Testis (tissue), 3 donors: Measurements from ENCODE around the gene SMPDL3A. TPM values are rescaled to one million over a fixed set of nuclear protein-coding genes. Genes with fewer than 3 reads are reported as not detected.

Source experiments
- DNase-seq: peaks from one replicate; pipeline ENCODE4 v3.0.0-alpha.2; 2019
- H3K27ac ChIP-seq, 2 donors: fragments of 200-600 bp; sonication (generic); one replicate each; pipeline ENCODE4 v1.5.1; 2019
- H3K27me3 ChIP-seq: fragments of 200-600 bp; sonication (generic); one replicate; pipeline ENCODE4 v1.5.1; 2019
- H3K36me3 ChIP-seq: fragments of 200-600 bp; sonication (generic); one replicate; pipeline ENCODE4 v1.5.1; 2017; ENCODE audit warnings: low read depth; ENCODE audit errors: missing control alignments
- H3K4me1 ChIP-seq: fragments of 200-600 bp; sonication (generic); one replicate; pipeline ENCODE4 v1.5.1; 2019
- H3K4me3 ChIP-seq, 2 donors: fragments of 200-600 bp; sonication (generic); one replicate each; pipeline ENCODE4 v1.5.1; 2017 to 2019
- H3K9me3 ChIP-seq: fragments of 200-600 bp; sonication (generic); one replicate; pipeline ENCODE4 v1.5.1; 2017
- POLR2A ChIP-seq: fragments of 450-650 bp; IDR thresholded peaks from one replicate; pipeline ENCODE4 v1.6.1; 2017; ENCODE audit warnings: antibody characterized with exemption, mild to moderate bottlenecking, moderate library complexity
- WGBS, 2 donors: methylation state at CpG; one replicate each; pipeline ENCODE4 v1.1.5; 2018; 5-methylcytosine and 5-hydroxymethylcytosine counted together
- intact Hi-C: fragments of 100-400 bp; cut with DNase I; formaldehyde crosslinking; loops from one replicate; pipeline ENCODE4 v1.15.1; 2023; ENCODE audit warnings: low total_unique reads
- polyA plus RNA-seq: library from polyadenylated mRNA; stranded (reverse); fragments of 350-450 nt; fragmentation: Illumina TruSeq; extraction: RNeasy Lipid Tissue Mini Kit (QIAGEN cat#74804); gene quantifications from one replicate; pipeline ENCODE4 v1.2.3, GENCODE V29; 2014; ENCODE audit warnings: low read depth, low replicate concordance; ENCODE audit not compliant: insufficient read depth
- total RNA-seq, 2 donors: library from RNA; depleted of rRNA; stranded (reverse); fragments of >200 nt; gene quantifications; one replicate each; pipeline ENCODE4 v1.2.3, GENCODE V29; 2016
- TF ChIP-seq, protein P1 (sequence below), 3 experiments: fragments of 450-650 bp in 2 of 3; fragments of 200-600 bp in 1 of 3; sonication (generic) in 1 of 3; IDR thresholded peaks; one replicate each; pipeline ENCODE4 v1.5.1; 2016 to 2019; ENCODE audit warnings: antibody characterized with exemption in 3 of 3, mild to moderate bottlenecking in 2 of 3, moderate library complexity in 1 of 3

The SMPDL3A gene
- total and polyA plus RNA-seq, 3 donors from 2014 or later, result 3.6 to 3.9 (median 3.9) TPM

DNA sequence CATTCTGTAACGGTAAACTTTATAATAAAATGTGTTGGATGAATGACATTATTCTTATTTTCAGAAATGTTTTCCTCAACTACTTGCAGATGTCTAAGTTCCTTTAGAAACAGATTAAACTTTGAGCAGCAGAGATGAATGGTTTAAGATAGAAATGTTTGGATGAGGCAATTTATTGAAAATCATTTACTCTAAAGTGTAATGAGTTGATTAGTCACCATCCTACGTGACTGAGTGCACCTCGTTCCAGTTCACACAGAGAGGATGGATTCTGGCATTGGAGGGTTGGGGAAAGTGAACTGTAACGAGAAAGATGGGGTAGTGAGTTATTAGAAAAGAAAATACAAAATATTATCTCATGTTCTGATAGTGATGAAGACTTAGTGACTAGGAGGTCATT, 28.7 kb downstream of the SMPDL3A start:
- TF ChIP-seq, protein P1, sequence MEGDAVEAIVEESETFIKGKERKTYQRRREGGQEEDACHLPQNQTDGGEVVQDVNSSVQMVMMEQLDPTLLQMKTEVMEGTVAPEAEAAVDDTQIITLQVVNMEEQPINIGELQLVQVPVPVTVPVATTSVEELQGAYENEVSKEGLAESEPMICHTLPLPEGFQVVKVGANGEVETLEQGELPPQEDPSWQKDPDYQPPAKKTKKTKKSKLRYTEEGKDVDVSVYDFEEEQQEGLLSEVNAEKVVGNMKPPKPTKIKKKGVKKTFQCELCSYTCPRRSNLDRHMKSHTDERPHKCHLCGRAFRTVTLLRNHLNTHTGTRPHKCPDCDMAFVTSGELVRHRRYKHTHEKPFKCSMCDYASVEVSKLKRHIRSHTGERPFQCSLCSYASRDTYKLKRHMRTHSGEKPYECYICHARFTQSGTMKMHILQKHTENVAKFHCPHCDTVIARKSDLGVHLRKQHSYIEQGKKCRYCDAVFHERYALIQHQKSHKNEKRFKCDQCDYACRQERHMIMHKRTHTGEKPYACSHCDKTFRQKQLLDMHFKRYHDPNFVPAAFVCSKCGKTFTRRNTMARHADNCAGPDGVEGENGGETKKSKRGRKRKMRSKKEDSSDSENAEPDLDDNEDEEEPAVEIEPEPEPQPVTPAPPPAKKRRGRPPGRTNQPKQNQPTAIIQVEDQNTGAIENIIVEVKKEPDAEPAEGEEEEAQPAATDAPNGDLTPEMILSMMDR (IDR thresholded peaks at IDR 0.05), result no peak
- TF ChIP-seq POLR2A, result no peak
- DNase-seq, result no peak
- Histone ChIP-seq H3K36me3 (no peaks in the 10 kb centered on the region), H3K9me3 (no peaks in the 10 kb centered on the region), H3K4me3 (no peak overlapping the region), H3K4me1 (no peaks in the 10 kb centered on the region), H3K27ac (no peak overlapping the region), H3K27me3 (no peaks in the 10 kb centered on the region)
- intact Hi-C loops, result no loop called here
- WGBS, 2 donors, result 62 to 78% methylated on average over 4 of the region's 4 CpGs

DNA sequence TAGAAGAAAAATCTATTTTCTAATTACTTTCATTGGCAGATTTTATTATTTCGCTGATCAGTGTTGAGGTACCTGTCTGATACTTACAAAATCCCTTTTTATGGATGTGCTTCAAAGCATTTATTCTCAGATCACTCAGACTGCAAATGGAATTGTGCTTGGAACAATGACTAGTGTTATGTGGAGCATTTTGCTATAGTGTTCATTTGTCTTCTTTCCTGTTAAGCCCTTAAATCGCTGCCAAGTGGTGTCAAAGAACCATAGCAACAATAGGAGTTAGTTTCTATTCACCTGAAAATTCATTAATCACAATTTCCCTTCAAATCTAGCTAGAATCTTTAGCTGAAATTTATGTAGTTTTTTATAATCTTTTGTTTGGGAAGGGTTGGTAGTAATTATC, 29.8 kb downstream of the SMPDL3A start:
- Histone ChIP-seq H3K4me1 (no peaks in the 10 kb centered on the region), H3K27me3 (no peaks in the 10 kb centered on the region), H3K4me3 (no peak overlapping the region), H3K9me3 (no peaks in the 10 kb centered on the region), H3K36me3 (no peaks in the 10 kb centered on the region), H3K27ac (no peak overlapping the region)
- no peak for TF ChIP-seq POLR2A
- TF ChIP-seq, protein P1 (IDR thresholded peaks at IDR 0.05), result no peak
- intact Hi-C loops, result no loop called here
- 76 to 87% methylated on average over 2 of the region's 2 CpGs for WGBS, 2 donors
- no peak for DNase-seq

DNA sequence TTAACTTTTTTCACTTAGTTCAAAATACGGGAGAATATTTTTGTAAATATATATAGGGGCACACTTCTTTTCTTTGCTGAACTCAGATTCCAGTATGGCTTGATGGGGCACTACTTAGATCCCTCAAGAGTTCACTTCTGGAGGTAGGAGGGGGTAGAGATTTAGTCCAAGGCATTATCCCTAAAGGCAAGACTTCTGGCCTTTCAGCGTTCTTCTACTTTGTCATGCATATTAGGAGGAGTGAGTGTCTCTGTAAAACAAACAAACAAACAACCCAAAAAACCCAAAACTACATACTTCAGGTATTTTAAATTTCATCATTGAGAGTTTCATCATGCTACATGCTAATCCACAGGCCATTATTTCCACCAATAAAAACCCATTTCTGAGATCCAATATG, 32.0 kb downstream of the SMPDL3A start:
- no peaks in the 10 kb centered on the region for H3K4me1 ChIP-seq
- H3K9me3 ChIP-seq, result no peaks in the 10 kb centered on the region
- 61 to 75% methylated on average over 2 of the region's 2 CpGs for WGBS, 2 donors
- H3K27ac ChIP-seq, result no peak overlapping the region
- TF ChIP-seq, protein P1 (IDR thresholded peaks at IDR 0.05), result no peak
- no peak for TF ChIP-seq POLR2A
- intact Hi-C loops, result no loop called here
- no peak for DNase-seq
- no peak overlapping the region for H3K4me3 ChIP-seq
- H3K36me3 ChIP-seq, result no peaks in the 10 kb centered on the region
- no peaks in the 10 kb centered on the region for H3K27me3 ChIP-seq

DNA sequence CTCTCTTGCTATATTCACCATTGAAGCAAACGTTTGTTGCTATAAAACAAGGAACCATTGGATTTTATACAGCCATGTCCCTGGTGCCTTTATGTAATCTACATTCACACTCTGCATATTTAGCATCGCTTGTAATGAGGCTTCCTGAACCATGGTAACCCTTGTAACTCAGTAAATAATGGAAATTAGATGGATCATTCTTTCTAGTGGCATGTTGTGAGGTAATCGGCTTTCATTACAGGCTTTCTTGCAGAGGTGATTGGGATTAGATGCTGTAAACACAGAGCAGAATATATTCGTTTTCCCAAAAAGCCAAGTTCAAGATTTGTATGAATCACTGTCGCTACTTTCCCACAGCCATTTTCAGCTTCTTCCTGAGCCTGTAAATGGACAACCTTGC, 36.1 kb downstream of the SMPDL3A start:
- intact Hi-C loops, result no loop called here
- 69 to 74% methylated on average over 5 of the region's 5 CpGs for WGBS, 2 donors
- no peak for TF ChIP-seq POLR2A
- TF ChIP-seq, protein P1 (IDR thresholded peaks at IDR 0.05), result no peak
- DNase-seq, result no peak
- Histone ChIP-seq H3K9me3 (no peaks in the 10 kb centered on the region), H3K27me3 (no peaks in the 10 kb centered on the region), H3K36me3 (no peaks in the 10 kb centered on the region), H3K27ac (no peak overlapping the region), H3K4me1 (no peaks in the 10 kb centered on the region), H3K4me3 (no peak overlapping the region)

DNA sequence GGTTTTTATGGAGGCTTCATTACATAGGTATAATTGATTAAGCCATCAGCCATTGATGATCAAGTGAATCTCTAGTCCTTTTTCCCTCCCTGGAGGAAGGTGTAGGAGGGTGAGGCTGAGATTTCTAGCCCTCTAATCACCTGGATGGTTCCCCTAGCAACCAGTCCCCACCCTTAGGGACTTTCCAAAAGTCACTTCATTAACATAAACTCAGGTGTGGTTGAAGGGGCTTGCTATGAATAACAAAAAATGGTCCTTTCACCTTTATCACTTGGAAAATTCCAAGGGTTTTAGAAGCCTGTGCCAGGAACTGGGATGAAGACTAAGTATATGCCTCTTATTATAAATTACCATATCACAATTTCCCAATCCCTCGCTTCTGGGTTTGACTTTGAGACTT, 40.4 kb downstream of the SMPDL3A start:
- 82 to 88% methylated on average over 1 of the region's 1 CpG for WGBS, 2 donors
- Histone ChIP-seq H3K4me3 (no peak overlapping the region), H3K4me1 (no peaks in the 10 kb centered on the region), H3K36me3 (no peaks in the 10 kb centered on the region), H3K27me3 (no peaks in the 10 kb centered on the region), H3K27ac (no peak overlapping the region), H3K9me3 (no peaks in the 10 kb centered on the region)
- intact Hi-C loops, result no loop called here
- DNase-seq, result no peak
- TF ChIP-seq POLR2A, result no peak
- TF ChIP-seq, protein P1 (IDR thresholded peaks at IDR 0.05), result no peak
